Keratinocyte (primary cell): ENCODE data around the gene MPPE1. TPM values are rescaled to one million over a fixed set of nuclear protein-coding genes. Genes with fewer than 3 reads are reported as not detected.

Source experiments
- DNase-seq: peaks from one replicate; pipeline ENCODE4 v3.0.0-alpha.2; 2011; ENCODE audit warnings: low read depth, missing footprints, low spot score
- FAIRE-seq: peaks from 2 replicates; lab custom pipeline; 2011; peaks lifted over from hg19 to GRCh38; lab: Jason Lieb, UNC
- H2AFZ ChIP-seq: 2 replicates; pipeline ENCODE4 v1.6.0; 2012; ENCODE audit warnings: low read length, control low read depth, inconsistent platforms; ENCODE audit not compliant: control insufficient read depth
- H3K27ac ChIP-seq: 2 replicates; pipeline ENCODE4 v1.5.1; 2011; ENCODE audit warnings: low read length; ENCODE audit not compliant: control insufficient read depth, insufficient read depth
- H3K27me3 ChIP-seq: 3 replicates; pipeline ENCODE4 v1.6.0; 2011; ENCODE audit warnings: low read length; ENCODE audit not compliant: control insufficient read depth, insufficient read depth; ENCODE audit errors: extremely low read depth
- H3K36me3 ChIP-seq, 2 experiments: 2 replicates in 1 of 2; 3 replicates in 1 of 2; pipeline ENCODE4 v1.5.1; 2011; ENCODE audit warnings: low read length in 2 of 2, mild to moderate bottlenecking in 1 of 2; ENCODE audit not compliant: control insufficient read depth in 2 of 2, insufficient read depth in 2 of 2; ENCODE audit errors: extremely low read depth in 1 of 2
- H3K4me1 ChIP-seq: 3 replicates; pipeline ENCODE4 v1.5.1; 2011; ENCODE audit warnings: low read length; ENCODE audit not compliant: control insufficient read depth, insufficient read depth; ENCODE audit errors: extremely low read depth
- H3K4me2 ChIP-seq: 3 replicates; pipeline ENCODE4 v1.6.0; 2011; ENCODE audit warnings: low read depth, low read length; ENCODE audit not compliant: control insufficient read depth, insufficient read depth; ENCODE audit errors: extremely low read depth
- H3K4me3 ChIP-seq, 3 experiments: fragments of 200-600 bp in 1 of 3; sonication (generic) in 1 of 3; 2 replicates in 2 of 3; 3 replicates in 1 of 3; pipeline ENCODE4 v1.5.1; 2011 to 2016; ENCODE audit warnings: low read length in 3 of 3, mild to moderate bottlenecking in 3 of 3, control low read depth in 2 of 3, inconsistent platforms in 1 of 3, low read depth in 1 of 3, mixed read lengths in 1 of 3, mixed run types in 1 of 3, moderate library complexity in 1 of 3; ENCODE audit not compliant: control insufficient read depth in 2 of 3, insufficient read depth in 2 of 3; ENCODE audit errors: extremely low read depth in 1 of 3
- H3K79me2 ChIP-seq: 2 replicates; pipeline ENCODE4 v1.6.0; 2012; ENCODE audit warnings: low read length; ENCODE audit not compliant: control insufficient read depth, insufficient read depth
- H3K9ac ChIP-seq: 3 replicates; pipeline ENCODE4 v1.6.0; 2011; ENCODE audit warnings: low read length; ENCODE audit not compliant: control insufficient read depth, insufficient read depth; ENCODE audit errors: extremely low read depth
- H3K9me1 ChIP-seq: 3 replicates; pipeline ENCODE4 v1.6.0; 2011; ENCODE audit warnings: low read length; ENCODE audit not compliant: control insufficient read depth, insufficient read depth; ENCODE audit errors: extremely low read depth
- H3K9me3 ChIP-seq: 2 replicates; pipeline ENCODE4 v1.5.1; 2012; ENCODE audit warnings: low read depth, low read length; ENCODE audit not compliant: control insufficient read depth
- H4K20me1 ChIP-seq: 3 replicates; pipeline ENCODE4 v1.6.0; 2011; ENCODE audit warnings: low read length; ENCODE audit not compliant: control insufficient read depth, insufficient read depth; ENCODE audit errors: extremely low read depth
- CTCF ChIP-seq, 3 experiments: IDR thresholded peaks in 1 of 3; conservative IDR thresholded peaks in 1 of 3; optimal IDR thresholded peaks in 1 of 3; 2 replicates in 2 of 3; 3 replicates in 1 of 3; pipeline versions ENCODE3 to v1.5.1; 2011; ENCODE audit warnings: low read length in 3 of 3, mild to moderate bottlenecking in 3 of 3, moderate library complexity in 2 of 3, control low read depth in 1 of 3, inconsistent platforms in 1 of 3; ENCODE audit not compliant: insufficient read depth in 2 of 3; ENCODE audit errors: extremely low read depth in 1 of 3
- EZH2 ChIP-seq: IDR thresholded peaks from one replicate; pipeline ENCODE4 v1.6.1; 2012; ENCODE audit warnings: inconsistent platforms, mild to moderate bottlenecking, low read length, moderate library complexity
- dilution Hi-C: fragments of 300-500 bp; cut with MboI; formaldehyde crosslinking; loops from one replicate; pipeline ENCODE4 v1.7.0; 2020; ENCODE audit warnings: low sequenced_read_pairs; ENCODE audit not compliant: extremely low pct_ligation_motif_present
- polyA plus RNA-seq, 5 experiments: library from polyadenylated mRNA; depleted of rRNA in 3 of 5; stranded (reverse) in 3 of 5; stranded (forward) in 1 of 5; unstranded in 1 of 5; fragments of >200 nt; gene quantifications; 1 replicate in 1 of 5; 2 replicates in 3 of 5; 3 replicates in 1 of 5; pipeline versions ENCODE4 v1.2.1 to v1.2.3, GENCODE V29; 2011 to 2012; ENCODE audit warnings: missing spikeins in 2 of 5, low read depth in 1 of 5, low replicate concordance in 1 of 5

Gene MPPE1
- polyA plus RNA-seq, 1 donor (not counting 4 experiments of a cell fraction or from before 2014, with no cell fraction given): 21.0 TPM

- Histone ChIP-seq H3K79me2 (no peaks in the 10 kb centered on the region), H4K20me1 (no peaks in the 10 kb centered on the region), H3K4me3 (no peak overlapping the region), H3K27me3 (no peaks in the 10 kb centered on the region), H3K4me2 (no peak overlapping the region), H3K9ac (no peak overlapping the region), H2AFZ (no peak overlapping the region), H3K4me1 (no peaks in the 10 kb centered on the region), H3K27ac (no peak overlapping the region), H3K36me3 (peaks cover 0 to 2% of the 10 kb centered on the region in 2 experiments), H3K9me1 (no peaks in the 10 kb centered on the region), H3K9me3 (no peaks in the 10 kb centered on the region)
- DNase-seq (no peak), FAIRE-seq (peak; percentile 5)
- dilution Hi-C loops: no loop called here
- TF ChIP-seq CTCF (optimal IDR thresholded peaks at IDR 0.05 in 1 of 3, IDR thresholded peaks at IDR 0.05 in 1 of 3, conservative IDR thresholded peaks at IDR 0.05 in 1 of 3; ENCODE audit: extremely low read depth in 1 of 3, insufficient read depth in 2 of 3, low read length in 3 of 3): peak; percentile 34 to 71 (median 62)
- no peak for TF ChIP-seq EZH2
Observed at GRCh38 chr18:11872479-11873136, 35.5 kb downstream of the MPPE1 start.

GRCh38 chr18:11871501-11871900, 36.6 kb downstream of the MPPE1 start:
- peaks cover 0 to 2% of the 10 kb centered on the region in 2 experiments for H3K36me3 ChIP-seq
- no peaks in the 10 kb centered on the region for H3K4me1 ChIP-seq
- H3K79me2 ChIP-seq: no peaks in the 10 kb centered on the region
- no peaks in the 10 kb centered on the region for H4K20me1 ChIP-seq
- no peak overlapping the region for H3K4me3 ChIP-seq
- H3K9me3 ChIP-seq: no peaks in the 10 kb centered on the region
- dilution Hi-C loops: no loop called here
- H3K9me1 ChIP-seq: no peaks in the 10 kb centered on the region
- H3K4me2 ChIP-seq: no peak overlapping the region
- no peak for DNase-seq
- FAIRE-seq: no peak
- H3K9ac ChIP-seq: no peak overlapping the region
- no peaks in the 10 kb centered on the region for H3K27me3 ChIP-seq
- H3K27ac ChIP-seq: no peak overlapping the region
- no peak overlapping the region for H2AFZ ChIP-seq
- TF ChIP-seq EZH2 (no peak), CTCF (optimal IDR thresholded peaks at IDR 0.05 in 1 of 3, IDR thresholded peaks at IDR 0.05 in 1 of 3, conservative IDR thresholded peaks at IDR 0.05 in 1 of 3; ENCODE audit: extremely low read depth in 1 of 3, insufficient read depth in 2 of 3, low read length in 3 of 3) (no peak)
